Astrocyte of the spinal cord (primary cell): ENCODE results near the gene ASAH2B.

Experiments
- DNase-seq: peaks from one replicate; pipeline ENCODE4 v3.0.0; 2011; ENCODE audit warnings: low read depth, low spot score
- H3K4me3 ChIP-seq: 2 replicates; pipeline ENCODE4 v1.5.1; 2011; ENCODE audit warnings: low read depth, mild to moderate bottlenecking, low read length, moderate library complexity
- in situ Hi-C: cut with HindIII; loops from 2 replicates; pipeline ENCODE4 v1.10.0; 2017; ENCODE audit warnings: low sequenced_read_pairs
- TF ChIP-seq, protein P1 (sequence below): IDR thresholded peaks from 2 replicates; pipeline ENCODE4 v1.5.1; 2012; ENCODE audit warnings: low read depth, mild to moderate bottlenecking, low read length, inconsistent platforms

Gene ASAH2B

GRCh38 chr10:50805981-50806622 is 66.4 kb downstream of the ASAH2B start:
- TF ChIP-seq, protein P1, sequence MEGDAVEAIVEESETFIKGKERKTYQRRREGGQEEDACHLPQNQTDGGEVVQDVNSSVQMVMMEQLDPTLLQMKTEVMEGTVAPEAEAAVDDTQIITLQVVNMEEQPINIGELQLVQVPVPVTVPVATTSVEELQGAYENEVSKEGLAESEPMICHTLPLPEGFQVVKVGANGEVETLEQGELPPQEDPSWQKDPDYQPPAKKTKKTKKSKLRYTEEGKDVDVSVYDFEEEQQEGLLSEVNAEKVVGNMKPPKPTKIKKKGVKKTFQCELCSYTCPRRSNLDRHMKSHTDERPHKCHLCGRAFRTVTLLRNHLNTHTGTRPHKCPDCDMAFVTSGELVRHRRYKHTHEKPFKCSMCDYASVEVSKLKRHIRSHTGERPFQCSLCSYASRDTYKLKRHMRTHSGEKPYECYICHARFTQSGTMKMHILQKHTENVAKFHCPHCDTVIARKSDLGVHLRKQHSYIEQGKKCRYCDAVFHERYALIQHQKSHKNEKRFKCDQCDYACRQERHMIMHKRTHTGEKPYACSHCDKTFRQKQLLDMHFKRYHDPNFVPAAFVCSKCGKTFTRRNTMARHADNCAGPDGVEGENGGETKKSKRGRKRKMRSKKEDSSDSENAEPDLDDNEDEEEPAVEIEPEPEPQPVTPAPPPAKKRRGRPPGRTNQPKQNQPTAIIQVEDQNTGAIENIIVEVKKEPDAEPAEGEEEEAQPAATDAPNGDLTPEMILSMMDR: no peak
- in situ Hi-C loops: no loop called here
- peak; percentile 5 for DNase-seq
- H3K4me3 ChIP-seq: no peak overlapping the region

DNA sequence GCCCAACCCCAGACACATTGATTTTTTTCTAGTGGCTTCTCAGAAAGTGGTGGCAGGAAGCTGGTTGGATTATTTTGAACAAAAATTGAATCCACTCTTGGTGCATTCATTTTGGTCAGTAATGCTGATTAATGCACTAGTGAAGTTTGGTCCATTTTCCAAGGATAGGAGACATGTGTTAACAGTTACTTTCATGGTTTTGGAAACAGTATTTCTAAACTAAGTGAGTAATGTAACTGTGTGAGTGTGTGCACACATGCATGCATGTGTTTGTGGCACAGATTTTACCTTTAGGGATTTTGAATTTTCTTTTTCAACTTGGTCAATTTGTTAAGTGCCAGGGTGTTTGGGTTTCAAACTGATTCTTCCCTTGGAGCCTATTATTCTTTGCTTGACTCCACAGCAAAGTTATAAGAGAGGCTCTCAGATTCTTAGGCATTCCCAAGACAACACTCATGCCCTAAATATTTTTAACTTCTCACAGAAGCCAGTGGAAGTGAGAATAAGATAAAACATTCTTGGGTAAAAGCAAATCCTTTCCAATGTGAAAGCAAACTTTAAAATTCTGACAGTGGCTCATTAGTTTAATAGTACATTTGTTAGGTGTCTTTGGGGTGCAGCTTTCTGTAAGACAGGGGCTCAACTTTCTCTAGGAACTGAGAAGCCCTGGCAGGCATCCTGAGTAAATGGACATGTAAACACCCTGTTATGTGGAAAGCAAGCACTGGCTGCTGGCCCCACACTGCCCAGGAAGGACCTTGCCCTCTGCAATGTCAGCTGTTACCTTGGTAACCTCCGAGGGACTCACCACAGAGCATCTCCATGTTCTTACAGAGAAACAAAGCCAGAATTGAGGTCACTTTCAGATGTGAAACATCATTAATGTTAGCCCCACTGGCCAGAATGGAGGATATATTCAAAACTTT is 68.4 kb downstream of the ASAH2B start:
- TF ChIP-seq, protein P1: no peak
- no peak overlapping the region for H3K4me3 ChIP-seq
- peak; percentile 39 for DNase-seq
- in situ Hi-C loops: no loop called here
